HCT116 (cell line): ENCODE results near the gene GPR39. TPM values are rescaled to one million over a fixed set of nuclear protein-coding genes. Genes with fewer than 3 reads are reported as not detected.

Experiments
- ATAC-seq: fragments of 200-7000 bp; cut with Tn5 transposase; 2 replicates; pipeline ENCODE4 v1.9.1; 2020; ENCODE audit warnings: mild to moderate bottlenecking, moderate library complexity
- BruUV-seq: library from RNA; stranded (reverse); fragments of 400-500 nt; replicated peaks from 2 replicates; lab custom pipeline; 2021; lab: Mats Ljungman, UMichigan
- CTCF ChIA-PET: fragments of 300-600 bp; sonication (Branson Sonifier 250); formaldehyde crosslinking; loops from one replicate; lab custom pipeline; 2021; ENCODE audit warnings: antibody characterized with exemption; lab: Charles Lee
- POLR2A ChIA-PET: fragments of 300-600, 350-600 bp; sonication (Branson Sonifier 250); formaldehyde crosslinking; loops from one replicate; lab custom pipeline; 2021; ENCODE audit warnings: antibody characterized with exemption; lab: Charles Lee
- RAD21 ChIA-PET, 2 experiments: fragments of 300-600 bp; sonication (Branson Sonifier 250); formaldehyde crosslinking; loops; one replicate each; lab custom pipeline; 2023; ENCODE audit warnings: low total read pairs in 2 of 2; ENCODE audit not compliant: uncharacterized antibody in 2 of 2, unreplicated experiment in 2 of 2, low non-redundant PET in 1 of 2; lab: Charles Lee
- DNase-seq: peaks from one replicate; pipeline ENCODE4 v3.0.0-alpha.2; 2010; ENCODE audit warnings: low read depth, low spot score
- H2AFZ ChIP-seq: fragments of 200-600 bp; shearing (Covaris generic), sonication (generic); 2 replicates; pipeline ENCODE4 v1.6.1; 2017; ENCODE audit warnings: low read depth, mixed run types, mixed read lengths, antibody characterized with exemption, low read length; ENCODE audit not compliant: poor library complexity, severe bottlenecking
- H3K27ac ChIP-seq: 2 replicates; pipeline ENCODE4 v1.5.1; 2012; ENCODE audit warnings: low read depth, low read length
- H3K27me3 ChIP-seq: fragments of 200-600 bp; sonication (generic); 2 replicates; pipeline ENCODE4 v1.6.1; 2016; ENCODE audit warnings: mixed run types, low read length, mixed read lengths; ENCODE audit not compliant: insufficient read depth
- H3K36me3 ChIP-seq, 2 experiments: fragments of 200-500 bp in 1 of 2; fragments of 200-600 bp in 1 of 2; sonication (Bioruptor generic) in 1 of 2; sonication (generic) in 1 of 2; 2 replicates each; pipeline versions ENCODE4 v1.5.1 to v1.6.1; 2014 to 2016; ENCODE audit warnings: low read length in 2 of 2, inconsistent platforms in 1 of 2, mixed read lengths in 1 of 2, mixed run types in 1 of 2; ENCODE audit not compliant: insufficient read depth in 2 of 2, control insufficient read depth in 1 of 2
- H3K4me1 ChIP-seq, 2 experiments: fragments of 200-600 bp in 1 of 2; sonication (generic) in 1 of 2; 2 replicates each; pipeline versions ENCODE4 v1.5.1 to v1.6.1; 2012 to 2017; ENCODE audit warnings: low read length in 2 of 2, inconsistent platforms in 1 of 2, mild to moderate bottlenecking in 1 of 2, mixed read lengths in 1 of 2, mixed run types in 1 of 2, moderate library complexity in 1 of 2; ENCODE audit not compliant: insufficient read depth in 2 of 2, control insufficient read depth in 1 of 2
- H3K4me2 ChIP-seq: fragments of 200-600 bp; sonication (generic); 2 replicates; pipeline ENCODE4 v1.6.1; 2017; ENCODE audit warnings: mixed run types, low read length, mixed read lengths
- H3K4me3 ChIP-seq, 2 experiments: fragments of 200-600 bp in 1 of 2; sonication (generic) in 1 of 2; replicated peaks in 1 of 2; 2 replicates each; pipeline ENCODE4 v1.5.1; 2011 to 2016; ENCODE audit warnings: low read length in 2 of 2, control low read depth in 1 of 2, low read depth in 1 of 2, mild to moderate bottlenecking in 1 of 2, mixed read lengths in 1 of 2, mixed run types in 1 of 2
- H3K79me2 ChIP-seq: fragments of 200-600 bp; sonication (generic); 2 replicates; pipeline ENCODE4 v1.6.1; 2017; ENCODE audit warnings: mild to moderate bottlenecking, mixed run types, low read length, moderate library complexity, mixed read lengths; ENCODE audit not compliant: insufficient read depth
- H3K9ac ChIP-seq: fragments of 200-600 bp; sonication (generic); 2 replicates; pipeline ENCODE4 v1.6.1; 2016; ENCODE audit warnings: low read length, mixed read lengths
- H3K9me2 ChIP-seq: fragments of 200-600 bp; sonication (generic), shearing (Covaris generic); 2 replicates; pipeline ENCODE4 v1.6.1; 2017; ENCODE audit warnings: mixed run types, mild to moderate bottlenecking, moderate library complexity; ENCODE audit not compliant: insufficient read depth
- H3K9me3 ChIP-seq, 2 experiments: fragments of 200-500 bp in 1 of 2; fragments of 200-600 bp in 1 of 2; sonication (Bioruptor generic) in 1 of 2; sonication (generic) in 1 of 2; 2 replicates each; pipeline ENCODE4 v1.6.1; 2014 to 2017; ENCODE audit warnings: low read length in 2 of 2, mixed read lengths in 2 of 2, inconsistent platforms in 1 of 2, low read depth in 1 of 2, mild to moderate bottlenecking in 1 of 2, mixed run types in 1 of 2, moderate library complexity in 1 of 2; ENCODE audit not compliant: control insufficient read depth in 1 of 2, insufficient read depth in 1 of 2
- H4K20me1 ChIP-seq: fragments of 200-600 bp; sonication (generic), shearing (Covaris generic); 2 replicates; pipeline ENCODE4 v1.6.1; 2017; ENCODE audit warnings: mixed run types, mild to moderate bottlenecking, moderate library complexity; ENCODE audit not compliant: insufficient read depth
- CBX3 ChIP-seq: IDR thresholded peaks from 2 replicates; pipeline ENCODE4 v1.6.1; 2012; ENCODE audit warnings: low read depth
- EGR1 ChIP-seq: IDR thresholded peaks from 2 replicates; pipeline ENCODE4 v1.6.1; 2012; ENCODE audit warnings: low read depth
- EZH2phosphoT487 ChIP-seq: fragments of 200-600 bp; IDR thresholded peaks from 2 replicates; pipeline ENCODE4 v1.6.1; 2018; ENCODE audit warnings: antibody characterized with exemption, borderline replicate concordance
- FOSL1 ChIP-seq: IDR thresholded peaks from 2 replicates; pipeline ENCODE4 v1.6.1; 2012; ENCODE audit warnings: low read depth
- POLR2AphosphoS5 ChIP-seq: IDR thresholded peaks from 2 replicates; pipeline ENCODE4 v1.6.1; 2011; ENCODE audit warnings: mild to moderate bottlenecking, low read depth, low read length, moderate library complexity
- RAD21 ChIP-seq: IDR thresholded peaks from 2 replicates; pipeline ENCODE4 v1.6.1; 2012; ENCODE audit warnings: low read depth, mild to moderate bottlenecking
- ZFX ChIP-seq: fragments of 450-650 bp; IDR thresholded peaks from 2 replicates; pipeline ENCODE4 v1.6.1; 2017
- intact Hi-C: fragments of 100-400 bp; cut with micrococcal nuclease; formaldehyde crosslinking; loops from 2 replicates; pipeline ENCODE4 v1.10.0; 2022
- total RNA-seq: library from RNA; stranded (reverse); gene quantifications from one replicate; pipeline ENCODE4 v1.2.1, GENCODE V29; 2021; ENCODE audit not compliant: unreplicated experiment
- TF ChIP-seq, protein P1 (sequence below): IDR thresholded peaks from 2 replicates; pipeline ENCODE4 v1.6.1; 2012
- TF ChIP-seq, protein P2 (sequence below), 3 experiments: fragments of 200-600 bp in 1 of 3; sonication (generic) in 1 of 3; IDR thresholded peaks in 2 of 3; conservative IDR thresholded peaks in 1 of 3; 2 replicates each; pipeline ENCODE4 v1.5.1; 2012 to 2017; ENCODE audit warnings: low read depth in 2 of 3, low read length in 2 of 3, antibody characterized with exemption in 1 of 3, borderline replicate concordance in 1 of 3, control low read depth in 1 of 3, mild to moderate bottlenecking in 1 of 3, mixed read lengths in 1 of 3, mixed run types in 1 of 3, moderate library complexity in 1 of 3; ENCODE audit not compliant: insufficient read depth in 1 of 3

The GPR39 gene
- total RNA-seq, 1 experiment from 2014 or later: 5.1 TPM

DNA sequence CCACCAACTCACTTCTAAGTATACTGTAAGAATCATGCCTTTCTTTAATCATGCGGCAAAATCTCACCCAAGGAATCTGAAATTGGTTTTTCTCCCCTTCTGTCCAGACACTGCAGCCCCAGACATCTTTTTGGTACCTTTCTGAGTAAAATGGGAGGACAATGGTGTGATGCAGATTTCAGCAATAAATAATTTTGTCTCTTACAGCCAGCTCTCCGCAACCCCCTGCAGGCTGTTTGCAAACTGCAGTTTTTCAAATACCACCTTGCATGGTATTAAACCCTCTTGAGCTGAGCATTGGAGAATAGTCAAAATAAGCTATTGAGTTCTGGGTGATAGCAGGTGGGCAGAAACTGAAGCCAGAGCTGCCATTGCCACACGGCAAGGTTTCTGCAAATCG lies 32.2 kb downstream of the GPR39 start:
- Histone ChIP-seq H3K9me2 (no peaks in the 10 kb centered on the region), H3K27ac (no peak overlapping the region), H3K27me3 (no peaks in the 10 kb centered on the region), H3K9ac (no peak overlapping the region), H3K4me1 (peaks cover 0 to 17% of the 10 kb centered on the region in 2 experiments; a peak in 1 of 4 replicates), H3K4me3 (no peak overlapping the region)
- peak; percentile 82 for ATAC-seq
- TF ChIP-seq, protein P1, sequence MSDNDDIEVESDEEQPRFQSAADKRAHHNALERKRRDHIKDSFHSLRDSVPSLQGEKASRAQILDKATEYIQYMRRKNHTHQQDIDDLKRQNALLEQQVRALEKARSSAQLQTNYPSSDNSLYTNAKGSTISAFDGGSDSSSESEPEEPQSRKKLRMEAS: no peak
- TF ChIP-seq POLR2AphosphoS5 (no peak), EGR1 (no peak), RAD21 (peak; percentile 80), CBX3 (no peak), EZH2phosphoT487 (no peak), FOSL1 (no peak), ZFX (no peak)
- TF ChIP-seq, protein P2, sequence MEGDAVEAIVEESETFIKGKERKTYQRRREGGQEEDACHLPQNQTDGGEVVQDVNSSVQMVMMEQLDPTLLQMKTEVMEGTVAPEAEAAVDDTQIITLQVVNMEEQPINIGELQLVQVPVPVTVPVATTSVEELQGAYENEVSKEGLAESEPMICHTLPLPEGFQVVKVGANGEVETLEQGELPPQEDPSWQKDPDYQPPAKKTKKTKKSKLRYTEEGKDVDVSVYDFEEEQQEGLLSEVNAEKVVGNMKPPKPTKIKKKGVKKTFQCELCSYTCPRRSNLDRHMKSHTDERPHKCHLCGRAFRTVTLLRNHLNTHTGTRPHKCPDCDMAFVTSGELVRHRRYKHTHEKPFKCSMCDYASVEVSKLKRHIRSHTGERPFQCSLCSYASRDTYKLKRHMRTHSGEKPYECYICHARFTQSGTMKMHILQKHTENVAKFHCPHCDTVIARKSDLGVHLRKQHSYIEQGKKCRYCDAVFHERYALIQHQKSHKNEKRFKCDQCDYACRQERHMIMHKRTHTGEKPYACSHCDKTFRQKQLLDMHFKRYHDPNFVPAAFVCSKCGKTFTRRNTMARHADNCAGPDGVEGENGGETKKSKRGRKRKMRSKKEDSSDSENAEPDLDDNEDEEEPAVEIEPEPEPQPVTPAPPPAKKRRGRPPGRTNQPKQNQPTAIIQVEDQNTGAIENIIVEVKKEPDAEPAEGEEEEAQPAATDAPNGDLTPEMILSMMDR (IDR thresholded peaks at IDR 0.05 in 2 of 3, conservative IDR thresholded peaks at IDR 0.05 in 1 of 3; ENCODE audit: borderline replicate concordance in 1 of 3, insufficient read depth in 1 of 3, low read depth in 2 of 3, low read length in 2 of 3): peak; percentile 66 to 83 (median 76); a peak in 5 of 6 replicates
- TF ChIP-seq, all 23 proteins: peak for 2
- Histone ChIP-seq H3K4me2 (no peak overlapping the region), H2AFZ (no peak overlapping the region), H4K20me1 (no peaks in the 10 kb centered on the region), H3K9me3 (no peaks in the 10 kb centered on the region), H3K79me2 (no peaks in the 10 kb centered on the region), H3K36me3 (no peaks in the 10 kb centered on the region)
- ChIA-PET RAD21 (interaction anchor here (0.9 to 1.8 kb wide), 3 partner anchors 11 to 100 kb away, joined by 3 to 5 read pairs (median 3); partner anchors contain the start of gene GPR39 (in 1 of the 2)), POLR2A (interaction anchor here (1.3 kb wide), 1 partner anchor 10 kb away, joined by 3 read pairs; no protein-coding TSS in a partner anchor), CTCF (interaction anchor here (0.8 to 3.3 kb wide), 6 partner anchors 9 to 100 kb away, joined by 3 to 20 read pairs (median 4); partner anchors contain the start of gene GPR39)
- intact Hi-C loops: loop anchor here (1.0 to 5.0 kb wide), 2 partner anchors 99 to 181 kb away; no protein-coding TSS in a partner anchor
- BruUV-seq: no TSS peak
- no peak for DNase-seq
